CD4-positive, CD25-positive, alpha-beta regulatory T cell (primary cell): ENCODE measurements around the gene SEPHS2. TPM values are rescaled to one million over a fixed set of nuclear protein-coding genes. Genes with fewer than 3 reads are reported as not detected.
A peak's percentile ranks its signal among the peaks of the same experiment; 100 is the strongest.

Source experiments
- ATAC-seq, 2 donors: fragments of 150-1000 bp; cut with Tn5 transposase; one replicate each; pipeline ENCODE4 v1.10.0; 2021; ENCODE audit warnings: low read depth in 2 of 2, moderate number of reproducible peaks in 2 of 2, moderate library complexity in 1 of 2
- DNase-seq, 3 donors: peaks; one replicate each; pipeline versions ENCODE4 v3.0.0 to v3.0.0-alpha.2; 2012 to 2022; ENCODE audit warnings: mixed read lengths in 1 of 3
- H3K27ac ChIP-seq: one replicate; pipeline ENCODE4 v1.7.0; 2013; ENCODE audit warnings: mild to moderate bottlenecking, low read length; ENCODE audit not compliant: insufficient read depth, poor library complexity, severe bottlenecking
- H3K27me3 ChIP-seq: one replicate; pipeline ENCODE4 v1.7.0; 2013; ENCODE audit warnings: low read length; ENCODE audit not compliant: control insufficient read depth, insufficient read depth
- H3K36me3 ChIP-seq: one replicate; pipeline ENCODE4 v1.7.0; 2013; ENCODE audit warnings: mild to moderate bottlenecking, low read length, moderate library complexity; ENCODE audit not compliant: control insufficient read depth, insufficient read depth
- H3K4me1 ChIP-seq: 2 replicates; pipeline ENCODE4 v1.7.0; 2013; ENCODE audit warnings: mild to moderate bottlenecking, low read length; ENCODE audit not compliant: insufficient read depth, control insufficient read depth, poor library complexity, severe bottlenecking
- H3K4me3 ChIP-seq: one replicate; pipeline ENCODE4 v1.7.0; 2013; ENCODE audit warnings: low read depth, mild to moderate bottlenecking, low read length, moderate library complexity
- H3K9me3 ChIP-seq, 2 experiments: 1 replicate in 1 of 2; 2 replicates in 1 of 2; pipeline ENCODE4 v1.7.0; 2013; ENCODE audit warnings: low read length in 2 of 2, mild to moderate bottlenecking in 1 of 2, moderate library complexity in 1 of 2; ENCODE audit not compliant: control insufficient read depth in 2 of 2
- H3K27ac Mint-ChIP-seq, 3 donors: one replicate each; pipeline ENCODE4 v1.8.0; 2020 to 2022; ENCODE audit warnings: mild to moderate bottlenecking in 3 of 3, mixed read lengths in 3 of 3, moderate library complexity in 2 of 3
- H3K27me3 Mint-ChIP-seq: one replicate; pipeline ENCODE4 v1.8.0; 2022; ENCODE audit warnings: mild to moderate bottlenecking, mixed read lengths
- H3K36me3 Mint-ChIP-seq: one replicate; pipeline ENCODE4 v1.8.0; 2020; ENCODE audit warnings: mixed read lengths
- H3K4me1 Mint-ChIP-seq, 4 donors: one replicate each; pipeline ENCODE4 v1.8.0; 2020 to 2022; ENCODE audit warnings: mixed read lengths in 4 of 4, mild to moderate bottlenecking in 1 of 4
- H3K4me3 Mint-ChIP-seq, 4 donors: one replicate each; pipeline ENCODE4 v1.8.0; 2020 to 2022; ENCODE audit warnings: mild to moderate bottlenecking in 4 of 4, mixed read lengths in 4 of 4, moderate library complexity in 3 of 4
- H3K9me3 Mint-ChIP-seq, 7 donors: one replicate each; pipeline ENCODE4 v1.8.0; 2020 to 2022; ENCODE audit warnings: mixed read lengths in 7 of 7, mild to moderate bottlenecking in 3 of 7, moderate library complexity in 2 of 7
- polyA plus RNA-seq, 4 donors: library from polyadenylated mRNA; unstranded; fragments of 300-500 nt; fragmentation: Illumina TruSeq; gene quantifications; one replicate each; pipeline ENCODE4 v1.2.3, GENCODE V29; 2021
- total RNA-seq: library from RNA; stranded (reverse); gene quantifications from one replicate; pipeline ENCODE4 v1.2.3, GENCODE V29; 2022

Gene SEPHS2, protein sequence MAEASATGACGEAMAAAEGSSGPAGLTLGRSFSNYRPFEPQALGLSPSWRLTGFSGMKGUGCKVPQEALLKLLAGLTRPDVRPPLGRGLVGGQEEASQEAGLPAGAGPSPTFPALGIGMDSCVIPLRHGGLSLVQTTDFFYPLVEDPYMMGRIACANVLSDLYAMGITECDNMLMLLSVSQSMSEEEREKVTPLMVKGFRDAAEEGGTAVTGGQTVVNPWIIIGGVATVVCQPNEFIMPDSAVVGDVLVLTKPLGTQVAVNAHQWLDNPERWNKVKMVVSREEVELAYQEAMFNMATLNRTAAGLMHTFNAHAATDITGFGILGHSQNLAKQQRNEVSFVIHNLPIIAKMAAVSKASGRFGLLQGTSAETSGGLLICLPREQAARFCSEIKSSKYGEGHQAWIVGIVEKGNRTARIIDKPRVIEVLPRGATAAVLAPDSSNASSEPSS
- total RNA-seq (26.0 TPM), polyA plus RNA-seq (10 to 100 TPM; 76.4 to 89.8 (median 81.5) TPM)

DNA sequence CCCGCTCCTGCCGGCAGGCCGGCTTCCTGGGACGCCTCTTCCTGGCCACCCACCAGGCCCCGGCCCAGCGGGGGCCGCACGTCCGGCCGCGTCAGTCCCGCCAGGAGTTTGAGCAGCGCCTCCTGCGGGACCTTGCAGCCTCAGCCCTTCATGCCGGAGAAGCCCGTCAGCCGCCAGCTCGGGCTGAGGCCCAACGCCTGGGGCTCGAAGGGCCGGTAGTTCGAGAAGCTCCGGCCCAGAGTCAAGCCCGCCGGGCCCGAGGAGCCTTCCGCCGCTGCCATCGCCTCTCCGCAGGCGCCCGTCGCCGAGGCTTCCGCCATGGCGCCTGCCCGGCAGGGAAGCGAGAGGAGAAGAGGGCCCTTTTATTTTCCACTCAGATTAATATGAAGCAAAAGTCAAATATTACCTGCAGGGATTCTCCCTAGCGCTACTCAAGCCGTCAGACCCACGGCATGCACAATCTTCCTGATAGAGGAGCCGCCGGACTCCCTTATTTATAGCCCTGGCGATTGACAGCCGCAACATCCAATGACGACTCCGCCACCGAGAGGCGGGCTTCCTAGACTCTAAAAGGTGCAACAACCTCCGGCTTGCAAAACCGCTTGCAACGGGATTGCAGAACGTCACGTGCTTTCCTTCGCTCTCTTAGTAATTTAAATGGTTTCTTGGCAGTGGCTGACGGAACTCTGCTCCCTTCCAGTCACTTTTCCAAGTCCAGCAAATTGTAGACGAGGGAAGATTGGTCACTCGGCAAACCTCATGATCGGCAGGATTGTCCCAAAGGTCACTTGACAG lies at the start of gene SEPHS2:
TSS of gene SEPHS2 (minus strand) at position 467 of the 795 bp plus-strand sequence. CDS start at position 320, 147 bp downstream.
- Mint-ChIP-seq H3K9me3 (no peaks in the 10 kb centered on the region), H3K4me1 (peaks cover 16 to 46% (median 32%) of the 10 kb centered on the region in 4 donors)

DNA sequence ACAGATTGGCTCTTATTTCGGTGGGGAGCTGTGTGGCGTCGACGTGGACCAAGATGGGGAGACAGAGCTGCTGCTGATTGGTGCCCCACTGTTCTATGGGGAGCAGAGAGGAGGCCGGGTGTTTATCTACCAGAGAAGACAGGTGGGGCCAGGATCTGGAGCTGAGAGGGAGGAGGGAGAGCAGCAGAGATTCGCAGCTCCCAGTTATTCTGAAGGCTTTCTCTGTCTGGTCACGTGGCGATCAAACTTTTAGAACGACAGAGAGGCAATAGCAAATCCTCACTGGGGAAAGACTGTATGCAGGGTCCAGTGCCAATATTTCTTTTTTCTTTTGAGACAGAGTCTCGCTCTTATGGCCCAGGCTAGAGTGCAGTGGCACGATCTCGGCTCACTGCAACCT lies 49.0 kb upstream of the SEPHS2 start:
- Histone ChIP-seq H3K4me1 (no peaks in the 10 kb centered on the region), H3K27me3 (no peaks in the 10 kb centered on the region), H3K4me3 (no peak overlapping the region), H3K27ac (no peak overlapping the region), H3K9me3 (no peaks in the 10 kb centered on the region), H3K36me3 (peaks cover 77% of the 10 kb centered on the region)
- DNase-seq (no peak), ATAC-seq (no peak)
- peaks cover 24% of the 10 kb centered on the region for H3K36me3 Mint-ChIP-seq
- peaks cover 5 to 20% (median 11%) of the 10 kb centered on the region in 4 donors for H3K4me1 Mint-ChIP-seq
- no peaks in the 10 kb centered on the region for H3K9me3 Mint-ChIP-seq
- no peak overlapping the region for H3K4me3 Mint-ChIP-seq
- H3K27ac Mint-ChIP-seq, result peak overlapping the region in 2 of 3 donors; percentile 44 to 59
- no peaks in the 10 kb centered on the region for H3K27me3 Mint-ChIP-seq

More for the DNA sequence above, at the start of gene SEPHS2:
- Mint-ChIP-seq H3K36me3 (peaks cover 12% of the 10 kb centered on the region), H3K4me3 (peak within 1 kb of the TSS; percentile 91 to 100 (median 97)), H3K27ac (peak within 1 kb of the TSS; percentile 92 to 100 (median 96)), H3K27me3 (peaks cover 5% of the 10 kb centered on the region)
- H3K36me3 ChIP-seq, result peaks cover 4% of the 10 kb centered on the region
- H3K27ac ChIP-seq, result peak within 1 kb of the TSS; percentile 90
- peaks cover 42% of the 10 kb centered on the region for H3K4me1 ChIP-seq
- ATAC-seq (peak; percentile 92 to 93), DNase-seq (peak; percentile 91 to 98 (median 94))
- no peaks in the 10 kb centered on the region for H3K27me3 ChIP-seq
- H3K4me3 ChIP-seq, result peak within 1 kb of the TSS; percentile 92
- H3K9me3 ChIP-seq, result no peaks in the 10 kb centered on the region

DNA sequence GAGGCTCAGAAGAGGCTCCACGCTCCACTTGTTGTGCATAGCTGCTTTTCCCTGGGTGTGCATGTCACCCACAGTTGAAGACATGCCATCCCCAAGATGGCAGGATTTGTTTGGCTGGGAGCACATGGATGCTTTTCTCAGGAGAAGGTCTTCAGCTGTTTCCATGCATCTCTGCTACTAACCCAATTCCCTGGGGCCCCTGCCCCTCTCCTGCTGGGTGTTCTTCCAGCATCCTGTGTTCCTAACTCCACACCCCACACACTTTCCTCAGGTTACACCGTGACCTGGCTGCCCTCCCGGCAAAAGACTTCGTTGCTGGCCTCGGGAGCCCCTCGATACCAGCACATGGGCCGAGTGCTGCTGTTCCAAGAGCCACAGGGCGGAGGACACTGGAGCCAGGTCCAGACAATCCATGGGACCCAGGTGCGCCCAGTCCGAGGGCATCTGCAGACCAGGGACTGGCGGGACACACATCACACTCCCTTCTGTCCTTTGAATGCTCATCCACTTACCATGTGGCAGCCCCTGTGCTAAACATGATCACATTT lies 48.3 kb upstream of the SEPHS2 start:
- ATAC-seq, result no peak
- peak overlapping the region in 1 of 3 donors; percentile 69 for H3K27ac Mint-ChIP-seq

DNA sequence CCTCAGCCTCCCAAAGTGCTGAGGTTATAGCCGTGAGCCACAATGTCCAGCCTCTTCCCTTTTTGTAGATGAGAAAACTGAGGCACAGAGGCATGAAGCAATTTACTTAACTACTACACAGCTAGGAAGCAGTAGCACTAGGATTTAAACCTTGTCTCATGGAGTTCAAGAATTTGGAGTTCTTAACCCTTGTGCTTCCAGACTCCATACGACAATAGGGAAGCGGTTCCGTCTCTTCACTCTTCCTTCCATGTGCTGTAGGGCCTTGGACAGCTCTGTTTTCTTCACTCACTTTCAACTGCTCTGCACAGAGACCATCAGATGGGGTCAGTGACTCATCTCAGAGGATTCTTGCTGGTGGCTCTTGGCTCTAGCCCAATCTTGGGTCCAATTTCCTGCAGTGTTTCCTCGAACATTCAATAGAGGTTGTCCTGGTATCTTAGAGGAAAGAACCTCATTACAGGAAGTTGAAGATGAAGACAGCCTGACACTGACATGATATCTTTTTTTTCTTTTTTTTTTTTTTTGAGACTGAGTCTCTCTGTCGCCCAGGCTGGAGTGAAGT lies 46.2 kb upstream of the SEPHS2 start:
- Histone ChIP-seq H3K27me3 (no peaks in the 10 kb centered on the region), H3K4me1 (no peaks in the 10 kb centered on the region), H3K27ac (no peak overlapping the region), H3K36me3 (peaks cover 86% of the 10 kb centered on the region), H3K4me3 (no peak overlapping the region), H3K9me3 (no peaks in the 10 kb centered on the region)
- peaks cover 34% of the 10 kb centered on the region for H3K36me3 Mint-ChIP-seq
- H3K9me3 Mint-ChIP-seq, result no peaks in the 10 kb centered on the region
- H3K4me3 Mint-ChIP-seq, result peak overlapping the region in 1 of 4 donors; percentile 90
- peak overlapping the region; percentile 68 to 86 (median 80) for H3K27ac Mint-ChIP-seq
- H3K4me1 Mint-ChIP-seq, result peaks cover 5 to 33% (median 14%) of the 10 kb centered on the region in 4 donors
- H3K27me3 Mint-ChIP-seq, result no peaks in the 10 kb centered on the region
- ATAC-seq (peak; percentile 60 to 85), DNase-seq (no peak)

More for the DNA sequence above, 48.3 kb upstream of the SEPHS2 start:
- Histone ChIP-seq H3K36me3 (peaks cover 79% of the 10 kb centered on the region), H3K4me3 (no peak overlapping the region), H3K27me3 (no peaks in the 10 kb centered on the region), H3K27ac (no peak overlapping the region), H3K9me3 (no peaks in the 10 kb centered on the region), H3K4me1 (no peaks in the 10 kb centered on the region)
- Mint-ChIP-seq H3K9me3 (no peaks in the 10 kb centered on the region), H3K36me3 (peaks cover 30% of the 10 kb centered on the region), H3K4me3 (no peak overlapping the region), H3K27me3 (no peaks in the 10 kb centered on the region), H3K4me1 (peaks cover 5 to 26% (median 11%) of the 10 kb centered on the region in 4 donors)
- no peak for DNase-seq

DNA sequence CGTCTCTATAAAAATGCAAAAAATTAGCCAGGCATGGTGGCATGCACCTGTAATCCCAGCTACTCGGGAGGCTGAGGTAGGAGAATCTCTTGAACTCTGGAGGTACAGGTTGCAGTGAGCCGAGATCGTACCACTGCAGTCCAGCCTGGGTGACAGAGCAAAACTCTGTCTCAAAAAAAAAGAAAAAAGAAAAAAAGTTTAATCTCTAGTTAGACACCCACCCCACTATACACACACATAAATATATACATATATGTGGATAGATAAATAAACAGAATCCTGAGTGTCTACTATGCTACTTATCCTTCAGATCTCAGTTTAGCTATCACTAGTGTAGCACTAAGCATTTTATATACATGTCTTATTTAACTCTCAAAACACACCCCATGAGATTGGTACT lies 45.6 kb upstream of the SEPHS2 start:
- H3K9me3 ChIP-seq, result no peaks in the 10 kb centered on the region
- DNase-seq (no peak), ATAC-seq (no peak)
- peaks cover 37% of the 10 kb centered on the region for H3K36me3 Mint-ChIP-seq
- no peaks in the 10 kb centered on the region for H3K4me1 ChIP-seq
- H3K27me3 Mint-ChIP-seq, result no peaks in the 10 kb centered on the region
- no peak overlapping the region for H3K4me3 ChIP-seq
- H3K27me3 ChIP-seq, result no peaks in the 10 kb centered on the region
- H3K36me3 ChIP-seq, result peaks cover 86% of the 10 kb centered on the region
- H3K27ac ChIP-seq, result no peak overlapping the region
- no peak overlapping the region for H3K4me3 Mint-ChIP-seq
- H3K9me3 Mint-ChIP-seq, result no peaks in the 10 kb centered on the region
- H3K4me1 Mint-ChIP-seq, result peaks cover 5 to 37% (median 15%) of the 10 kb centered on the region in 4 donors
- H3K27ac Mint-ChIP-seq, result peak overlapping the region; percentile 20 to 86 (median 68)

DNA sequence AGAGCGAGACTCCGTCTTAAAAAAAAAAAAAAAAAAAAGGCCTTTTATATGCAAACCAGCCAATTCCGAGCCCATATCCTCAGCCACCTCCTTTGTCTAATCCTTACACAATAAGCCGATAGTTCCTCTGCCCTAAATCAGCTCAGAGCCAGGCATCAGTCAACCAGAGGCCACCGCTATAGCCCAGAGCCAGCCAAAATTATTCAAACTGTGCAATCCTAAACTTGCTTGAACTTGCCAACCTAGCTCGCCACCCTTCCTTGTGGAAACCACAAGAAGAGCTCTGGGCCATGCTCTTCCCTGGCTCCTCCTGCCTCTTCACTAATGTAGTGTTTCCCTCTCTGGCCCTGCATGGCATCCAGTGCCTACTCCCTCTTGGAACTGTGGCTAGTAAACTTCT lies 44.5 kb upstream of the SEPHS2 start:
- peaks cover 42% of the 10 kb centered on the region for H3K36me3 Mint-ChIP-seq
- Histone ChIP-seq H3K9me3 (no peaks in the 10 kb centered on the region), H3K36me3 (peaks cover 88% of the 10 kb centered on the region), H3K4me3 (no peak overlapping the region), H3K27ac (no peak overlapping the region), H3K27me3 (no peaks in the 10 kb centered on the region), H3K4me1 (no peaks in the 10 kb centered on the region)
- H3K4me1 Mint-ChIP-seq, result peaks cover 5 to 41% (median 19%) of the 10 kb centered on the region in 4 donors
- H3K9me3 Mint-ChIP-seq, result no peaks in the 10 kb centered on the region
- peak overlapping the region; percentile 49 to 65 (median 60) for H3K27ac Mint-ChIP-seq
- ATAC-seq (no peak), DNase-seq (no peak)
- H3K4me3 Mint-ChIP-seq, result peak overlapping the region in 1 of 4 donors; percentile 47
- no peaks in the 10 kb centered on the region for H3K27me3 Mint-ChIP-seq
